HG03064 (cell line): ENCODE measurements around the gene SEC16A.

Experiments used
- ATAC-seq: cut with Tn5 transposase; IDR thresholded peaks from one replicate; pipeline ENCODE4 v1.9.1; 2021; ENCODE audit warnings: low read depth; ENCODE audit not compliant: unreplicated experiment

SEC16A gene

DNA sequence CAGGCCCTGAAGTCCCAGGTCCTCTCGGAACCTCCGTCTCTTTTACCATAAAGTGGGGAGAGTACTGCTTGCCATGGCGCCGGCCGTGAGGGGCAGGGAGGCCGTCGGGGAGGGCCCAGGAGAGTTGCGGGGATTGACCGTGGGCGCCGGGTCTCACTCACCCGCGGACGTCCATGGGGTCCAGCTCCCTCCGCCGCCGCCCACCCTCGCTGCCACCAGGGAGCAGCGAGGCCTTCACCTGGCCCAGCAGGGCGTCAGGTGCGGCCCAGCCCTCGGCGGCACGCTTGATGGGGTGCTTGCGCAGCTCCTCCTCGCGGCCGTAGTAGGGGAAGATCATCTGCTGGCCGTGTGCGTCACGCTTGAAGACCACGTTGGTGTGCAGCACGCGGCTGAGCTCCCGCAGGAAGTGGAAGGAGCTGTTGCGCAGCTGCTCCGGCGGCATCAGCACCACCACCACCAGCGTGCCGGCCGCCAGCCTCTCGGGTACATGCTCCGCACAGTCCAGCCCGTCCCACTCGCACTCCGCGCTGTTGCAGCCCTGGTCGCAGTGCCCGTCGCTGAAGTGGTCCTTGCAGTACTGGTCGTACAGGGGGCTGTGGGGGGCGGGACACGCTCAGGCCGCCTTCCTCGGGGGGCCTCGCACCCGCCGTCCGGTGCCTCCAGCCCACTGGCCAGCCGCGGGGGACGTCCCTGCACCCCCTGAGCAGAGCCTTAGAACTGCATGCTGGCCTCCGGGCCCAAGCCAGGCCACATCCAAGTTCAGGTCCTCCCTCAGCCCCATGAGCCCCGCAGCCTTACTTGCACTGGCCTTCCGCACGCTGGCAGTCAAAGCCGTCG is 21.9 kb upstream of the SEC16A start:
- ATAC-seq: no peak

- ATAC-seq: no peak
Observed at GRCh38 chr9:136502940-136503550, 20.2 kb upstream of the SEC16A start.

DNA sequence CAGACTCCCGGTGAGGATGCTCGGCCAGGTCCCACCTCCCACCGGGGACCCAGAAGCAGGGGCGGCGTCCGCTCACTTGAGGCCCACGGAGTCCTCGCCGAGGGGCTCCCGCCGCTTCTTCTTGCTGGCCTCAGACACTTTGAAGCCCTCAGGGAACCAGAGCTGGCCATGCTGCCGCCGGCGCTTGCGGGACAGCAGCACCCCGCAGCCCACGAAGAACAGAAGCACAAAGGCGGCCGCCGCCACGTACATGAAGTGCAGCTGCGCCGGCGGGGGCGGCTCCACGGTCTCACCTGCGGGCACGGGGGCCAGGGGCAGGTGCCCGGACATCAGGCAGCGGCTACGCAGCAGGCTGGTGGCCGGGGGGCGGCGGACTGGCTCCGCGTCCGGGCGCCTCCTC is 19.4 kb upstream of the SEC16A start:
- ATAC-seq: no peak

- ATAC-seq: no peak
Observed at GRCh38 chr9:136501686-136502085, 18.8 kb upstream of the SEC16A start.

DNA sequence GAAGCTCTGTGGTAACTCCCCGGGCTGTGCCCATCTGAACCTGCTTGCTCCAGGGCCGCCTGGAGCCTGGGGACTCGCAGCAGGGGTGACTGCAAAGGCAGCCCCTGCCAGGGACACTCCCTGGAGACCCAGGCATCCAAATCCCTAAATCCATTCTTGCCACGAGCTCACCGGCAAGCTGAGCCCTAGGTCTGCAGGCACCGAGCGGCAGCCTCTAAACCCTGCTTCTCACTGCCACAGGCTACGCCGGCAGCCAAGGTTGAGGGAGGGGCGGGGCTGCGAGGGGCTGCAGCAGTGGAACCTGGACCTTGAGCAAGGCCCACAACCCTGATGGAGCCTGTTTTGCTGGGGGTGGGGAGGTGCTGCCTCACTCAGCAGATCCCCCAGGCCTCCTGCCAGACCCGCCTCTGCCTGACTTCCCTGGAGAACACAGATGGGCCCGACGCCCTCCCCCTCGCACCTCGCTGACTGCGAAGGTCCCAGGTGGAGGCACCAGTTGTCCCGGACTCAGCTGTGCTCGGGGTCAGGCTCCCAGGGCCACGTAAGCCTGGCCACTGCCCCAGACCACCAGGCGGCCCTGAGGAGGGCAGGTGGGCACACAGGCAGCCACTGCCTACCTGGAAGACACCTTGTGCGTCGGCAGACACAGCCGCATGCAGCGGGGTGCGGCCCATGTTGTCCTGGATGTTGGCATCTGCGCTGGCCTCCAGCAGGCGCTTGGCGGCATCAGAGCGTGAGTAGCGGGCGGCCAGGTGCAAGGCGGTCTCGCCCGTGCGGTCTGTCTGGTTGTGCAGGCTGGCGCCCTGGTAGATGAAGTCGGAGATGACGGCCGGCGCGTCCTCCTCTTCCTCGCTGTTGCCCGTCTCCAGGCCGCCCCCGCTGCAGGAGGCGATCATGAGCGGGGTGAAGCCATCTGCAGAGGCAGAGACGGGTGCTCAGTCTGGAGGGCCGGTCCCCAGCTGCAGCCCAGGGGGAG is 17.4 kb upstream of the SEC16A start:
- no peak for ATAC-seq

DNA sequence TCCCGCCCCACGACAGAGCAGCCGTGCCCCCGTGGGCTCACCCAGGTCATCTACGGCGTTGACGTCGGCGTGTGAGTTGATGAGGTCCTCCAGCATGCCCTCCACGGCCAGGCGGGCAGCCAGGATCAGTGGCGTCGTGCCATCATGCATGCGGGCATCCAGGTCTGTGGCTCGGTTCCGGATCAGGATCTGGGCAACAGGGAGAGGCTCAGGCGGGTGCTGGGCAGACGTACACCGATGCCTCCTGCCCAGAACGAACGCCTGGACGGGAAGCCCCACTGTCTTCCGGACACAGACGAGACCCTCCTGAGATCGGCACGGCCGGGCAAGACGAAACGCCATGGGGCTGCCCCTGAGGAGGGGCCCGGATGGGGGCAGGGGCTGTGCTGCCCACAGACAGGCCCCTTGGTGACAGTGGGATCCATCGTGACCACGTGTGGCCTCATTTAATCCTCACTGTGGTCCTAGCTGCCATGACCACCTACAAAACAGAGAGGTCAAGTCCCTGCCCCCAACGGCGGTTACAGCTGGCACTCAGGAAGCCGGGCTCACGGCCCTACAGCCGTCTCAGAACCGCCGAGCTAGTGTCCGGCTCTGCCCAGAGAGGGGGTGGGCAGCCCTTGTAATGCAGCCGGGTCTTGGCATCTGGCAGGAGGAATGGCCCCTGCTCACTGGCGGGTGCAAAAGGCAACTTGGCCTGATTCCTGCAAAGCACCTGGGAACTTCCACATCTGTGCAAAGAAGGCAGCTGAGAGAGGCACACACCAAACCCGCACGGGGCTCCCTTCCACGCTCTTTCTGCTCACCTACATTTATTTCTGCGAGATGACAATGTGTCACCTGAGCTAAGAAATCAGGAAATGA is 16.5 kb upstream of the SEC16A start:
- no peak for ATAC-seq

DNA sequence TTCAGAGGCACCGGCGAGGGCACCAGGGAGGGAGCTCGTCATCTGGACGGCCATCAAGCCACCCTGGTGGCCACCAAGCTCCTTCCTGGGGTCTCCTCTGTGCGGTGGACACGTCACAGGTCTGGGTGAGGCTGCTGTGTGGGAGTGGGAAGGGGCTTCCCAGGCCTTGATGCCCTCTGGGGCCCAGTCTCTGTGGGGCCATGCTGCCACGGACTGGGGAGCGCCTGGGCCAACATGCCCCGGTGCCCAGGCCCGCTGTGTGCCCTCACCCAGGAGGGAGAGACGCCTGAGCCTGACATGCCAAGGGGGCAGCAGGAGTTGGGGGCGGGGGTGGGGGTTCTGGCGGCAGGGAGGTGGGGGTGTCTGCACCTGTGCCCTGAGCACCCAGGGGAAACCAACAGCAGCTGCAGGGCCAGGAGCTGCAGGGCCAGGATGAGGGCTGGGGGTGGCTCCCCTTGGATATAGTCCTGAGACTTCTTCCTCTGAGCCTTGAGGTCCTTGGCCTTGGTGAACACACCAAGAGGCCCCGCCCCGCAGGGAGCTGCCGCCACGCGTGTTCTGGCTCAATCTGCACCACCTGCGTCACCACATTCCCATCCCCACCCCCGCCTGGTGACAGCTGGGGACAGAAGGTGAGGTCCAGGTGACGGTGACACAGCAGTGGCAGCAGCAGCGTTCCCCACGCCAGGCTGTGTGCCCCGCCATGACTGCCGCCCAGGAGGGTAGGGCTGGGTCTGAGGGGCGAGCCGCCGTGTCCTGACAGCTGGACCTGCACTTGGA is 15.3 kb upstream of the SEC16A start:
- no peak for ATAC-seq

DNA sequence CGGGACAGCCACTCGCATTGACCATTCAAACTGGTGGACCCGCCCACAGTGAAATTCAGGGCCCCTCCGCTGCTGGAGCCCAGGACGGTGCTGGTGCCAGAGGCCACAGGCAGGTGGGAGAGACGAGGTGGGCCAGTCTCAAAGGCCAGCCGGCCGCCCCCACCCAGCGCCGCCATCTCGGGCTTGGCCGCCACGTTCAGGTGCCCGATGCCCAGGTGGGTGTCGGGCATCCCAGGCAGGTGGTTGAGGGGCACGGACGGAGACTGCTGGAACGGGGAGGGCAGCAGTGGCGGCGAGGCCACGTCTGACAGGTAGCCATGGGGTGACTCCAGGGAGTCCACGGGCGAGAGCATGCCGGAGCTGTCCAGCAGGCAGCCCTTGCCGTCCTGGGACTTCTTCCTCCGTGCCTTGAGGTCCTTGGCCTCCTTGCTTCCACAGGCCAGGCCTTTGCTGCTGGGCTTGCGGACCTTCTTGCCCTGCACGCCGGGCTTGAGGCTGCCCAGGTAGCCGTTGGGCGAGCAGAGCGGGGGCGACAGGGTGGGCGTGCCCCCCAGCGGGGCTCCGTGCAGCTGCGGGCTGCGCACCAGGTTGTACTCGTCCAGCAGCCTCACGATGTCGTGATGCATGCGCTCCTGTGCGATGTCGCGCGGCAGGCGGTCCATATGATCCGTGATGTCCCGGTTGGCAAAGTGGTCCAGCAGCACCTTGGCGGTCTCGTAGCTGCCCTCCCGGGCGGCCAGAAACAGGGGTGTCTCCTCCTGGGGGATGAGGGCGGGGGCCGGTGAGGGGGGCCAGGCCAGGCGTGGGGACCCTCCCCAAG is 14.2 kb upstream of the SEC16A start:
- no peak for ATAC-seq

DNA sequence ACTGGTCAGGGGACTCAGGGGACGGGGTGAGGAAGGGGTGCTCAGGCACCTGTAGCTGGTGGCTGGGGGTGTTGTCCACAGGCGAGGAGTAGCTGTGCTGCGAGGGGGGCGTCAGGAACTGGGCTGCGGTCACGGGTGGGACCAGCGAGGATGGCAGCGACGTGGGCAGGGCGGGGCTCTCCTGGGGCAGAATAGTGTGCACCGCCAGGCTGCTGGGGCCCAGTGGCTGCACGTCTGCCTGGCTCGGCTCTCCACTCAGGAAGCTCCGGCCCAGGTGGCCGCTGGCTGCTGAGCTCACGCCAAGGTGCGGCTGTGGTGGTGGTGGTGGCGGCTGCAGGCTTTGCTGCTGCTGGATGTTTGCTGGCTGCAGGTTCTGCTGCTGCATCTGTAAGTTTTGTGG is 13.3 kb upstream of the SEC16A start:
- ATAC-seq: no peak

- ATAC-seq: no peak
Observed at GRCh38 chr9:136495238-136495800, 12.5 kb upstream of the SEC16A start.

GRCh38 chr9:136494531-136495215 is 11.8 kb upstream of the SEC16A start:
- ATAC-seq: no peak

DNA sequence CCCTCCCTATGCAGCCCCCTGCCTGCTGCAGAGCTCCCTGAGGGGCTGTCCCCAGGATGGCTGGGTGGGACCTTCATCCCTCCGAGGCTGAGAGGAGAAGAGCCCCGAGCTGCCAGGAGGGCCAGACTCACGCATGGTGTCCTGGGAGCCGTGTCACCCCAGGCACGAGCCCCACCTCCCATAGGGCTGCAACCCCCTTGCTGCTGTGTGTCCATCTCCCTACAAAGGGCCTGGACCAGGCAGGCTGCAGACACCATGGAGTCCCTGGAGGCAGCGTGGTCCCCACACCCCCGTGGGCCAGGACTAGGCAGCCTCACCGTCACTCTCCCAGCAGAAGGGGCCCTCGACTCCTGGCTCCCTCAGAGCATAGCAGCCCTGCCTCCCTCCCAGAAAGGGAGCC is 11.2 kb upstream of the SEC16A start:
- ATAC-seq: no peak

GRCh38 chr9:136493567-136493971 is 10.7 kb upstream of the SEC16A start:
- ATAC-seq: no peak

- ATAC-seq: no peak
Observed at GRCh38 chr9:136492978-136493522, 10.2 kb upstream of the SEC16A start.

GRCh38 chr9:136489731-136490130 is 6.9 kb upstream of the SEC16A start:
- ATAC-seq: no peak

DNA sequence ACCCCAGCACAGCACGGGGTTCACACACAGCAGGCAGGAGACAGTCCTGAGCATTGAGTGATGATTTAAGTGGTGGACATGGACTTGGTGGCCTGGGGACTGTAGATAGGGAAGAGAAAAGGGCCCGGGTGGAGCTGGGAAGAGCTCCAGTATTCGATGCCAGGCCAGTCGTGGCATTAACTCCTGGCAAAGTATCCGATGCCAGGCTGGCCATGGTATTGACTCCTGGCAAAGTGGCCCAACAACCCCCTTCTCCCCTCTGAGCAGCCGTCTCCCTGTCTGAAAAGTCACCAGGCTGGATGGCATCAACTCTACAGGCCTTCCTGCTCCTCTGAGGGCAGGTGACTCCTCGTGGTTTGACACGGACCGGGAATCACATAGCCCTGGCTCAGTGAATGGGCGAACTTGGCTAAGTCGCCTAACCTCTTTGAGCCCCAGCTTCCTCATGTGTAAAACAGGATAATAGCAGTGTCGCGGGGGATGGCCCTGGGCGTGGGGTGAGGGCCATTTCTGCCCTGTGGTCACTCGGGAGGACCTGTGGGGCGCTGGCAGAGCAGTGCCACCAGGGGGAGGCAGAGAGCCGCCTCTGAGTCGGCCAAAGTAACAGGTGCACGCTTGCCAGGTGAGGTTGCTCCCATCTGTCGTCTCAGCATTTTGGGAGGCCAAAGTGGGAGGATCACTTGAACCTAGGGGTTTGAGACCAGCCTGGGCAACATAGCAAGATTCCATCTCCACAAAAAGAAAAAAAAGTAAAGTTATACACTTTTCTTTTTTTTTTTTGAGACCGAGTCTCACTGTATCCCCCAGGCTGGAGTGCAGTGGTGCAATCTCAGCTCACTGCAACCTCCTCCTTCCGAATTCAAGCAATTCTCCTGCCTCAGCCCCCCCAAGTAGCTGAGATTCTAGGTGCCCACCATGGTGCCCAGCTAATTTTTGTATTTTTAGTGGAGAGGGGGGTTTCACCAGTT is 5.7 kb upstream of the SEC16A start:
- ATAC-seq: no peak
